ENCODE measurements around the gene TMX3.

DNA sequence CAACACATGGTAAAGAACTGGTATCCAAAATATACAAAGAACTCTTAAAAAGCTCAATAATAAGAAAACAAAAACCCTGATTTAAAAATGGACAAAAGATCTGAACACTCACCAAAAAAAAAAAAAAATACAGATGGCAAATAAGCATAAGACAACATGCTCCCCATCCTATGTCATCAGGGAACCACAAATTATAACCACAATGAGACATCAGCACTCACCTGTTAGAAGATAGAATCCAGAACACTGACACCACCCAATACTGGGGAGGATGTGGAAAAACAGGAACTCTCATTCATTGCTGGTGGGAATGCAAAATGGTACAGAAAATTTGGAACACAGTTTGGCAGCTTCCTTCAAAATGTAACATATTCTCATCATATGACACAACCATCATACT is 66.7 kb downstream of the TMX3 start:
- TF ChIP-seq CTCF (IDR thresholded peaks at IDR 0.05; ENCODE audit: low read depth, low read length) (no peak), POLR2A (IDR thresholded peaks at IDR 0.05; ENCODE audit: extremely low read depth, insufficient read length) (no peak)
- TF ChIP-seq, protein P1, sequence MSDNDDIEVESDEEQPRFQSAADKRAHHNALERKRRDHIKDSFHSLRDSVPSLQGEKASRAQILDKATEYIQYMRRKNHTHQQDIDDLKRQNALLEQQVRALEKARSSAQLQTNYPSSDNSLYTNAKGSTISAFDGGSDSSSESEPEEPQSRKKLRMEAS (IDR thresholded peaks at IDR 0.05; ENCODE audit: low read depth, low read length) = no peak

Measured in NB4 (cell line).